Natural killer cell (primary cell): ENCODE data around the gene TTC28. TPM values are rescaled to one million over a fixed set of nuclear protein-coding genes. Genes with fewer than 3 reads are reported as not detected.

Experiments
- ATAC-seq, 3 donors: fragments of 150-1000 bp in 2 of 3; fragments of 200-7000 bp in 1 of 3; cut with Tn5 transposase; 1 replicate in 1 of 3; 2 replicates in 2 of 3; pipeline ENCODE4 v1.10.0; 2021; ENCODE audit warnings: mild to moderate bottlenecking in 2 of 3, moderate library complexity in 2 of 3
- DNase-seq, 2 donors: peaks; one replicate each; pipeline versions ENCODE4 v3.0.0 to v3.0.0-alpha.2; 2013 to 2021; ENCODE audit warnings: mixed read lengths in 1 of 2
- H3K27ac ChIP-seq: one replicate; pipeline ENCODE4 v1.5.1; 2013; ENCODE audit warnings: mild to moderate bottlenecking, low read length
- H3K27me3 ChIP-seq: one replicate; pipeline ENCODE4 v1.6.1; 2013; ENCODE audit warnings: low read length; ENCODE audit not compliant: control insufficient read depth, insufficient read depth
- H3K36me3 ChIP-seq: one replicate; pipeline ENCODE4 v1.6.1; 2013; ENCODE audit warnings: low read length; ENCODE audit not compliant: control insufficient read depth, insufficient read depth
- H3K4me1 ChIP-seq: one replicate; pipeline ENCODE4 v1.6.1; 2013; ENCODE audit warnings: low read length; ENCODE audit not compliant: control insufficient read depth, insufficient read depth
- H3K4me3 ChIP-seq: one replicate; pipeline ENCODE4 v1.5.1; 2013; ENCODE audit warnings: low read length
- H3K9me3 ChIP-seq: one replicate; pipeline ENCODE4 v1.6.1; 2013; ENCODE audit warnings: low read length; ENCODE audit not compliant: control insufficient read depth, insufficient read depth
- H3K27ac Mint-ChIP-seq, 2 donors: one replicate each; pipeline ENCODE4 v1.8.0; 2022; ENCODE audit warnings: mild to moderate bottlenecking in 2 of 2, mixed read lengths in 2 of 2, moderate library complexity in 1 of 2
- H3K27me3 Mint-ChIP-seq, 2 donors: one replicate each; pipeline ENCODE4 v1.8.0; 2022; ENCODE audit warnings: low read depth in 2 of 2, mixed read lengths in 2 of 2
- H3K36me3 Mint-ChIP-seq: one replicate; pipeline ENCODE4 v1.8.0; 2022; ENCODE audit warnings: mixed read lengths
- H3K4me1 Mint-ChIP-seq, 2 donors: one replicate each; pipeline ENCODE4 v1.8.0; 2022; ENCODE audit warnings: mixed read lengths in 2 of 2
- H3K4me3 Mint-ChIP-seq: one replicate; pipeline ENCODE4 v1.8.0; 2022; ENCODE audit warnings: mild to moderate bottlenecking, moderate library complexity, mixed read lengths
- H3K9me3 Mint-ChIP-seq, 2 donors: one replicate each; pipeline ENCODE4 v1.8.0; 2022; ENCODE audit warnings: mixed read lengths in 2 of 2
- WGBS: methylation state at CpG from one replicate; pipeline ENCODE4 v1.1.7; 2013; ENCODE audit warnings: missing lambda C conversion rate; ENCODE audit not compliant: insufficient coverage; 5-methylcytosine and 5-hydroxymethylcytosine counted together
- intact Hi-C: fragments of 100-400 bp; cut with micrococcal nuclease; formaldehyde crosslinking; loops from one replicate; pipeline ENCODE4 v1.14.2; 2022
- total RNA-seq, 4 donors: library from RNA; stranded (reverse); fragments of 120-200 nt in 1 of 4; gene quantifications; one replicate each; pipeline versions ENCODE4 v1.2.3 to v1.2.4, GENCODE V29; 2013 to 2022
- TF ChIP-seq, protein P1 (sequence below): fragments of 200-600 bp; IDR thresholded peaks from one replicate; pipeline ENCODE4 v1.8.0; 2022; ENCODE audit warnings: antibody characterized with exemption

Gene TTC28
- total RNA-seq, 3 donors from 2014 or later (not counting 1 experiment from before 2014, with no cell fraction given): 4.1 to 10.0 (median 8.6) TPM

DNA sequence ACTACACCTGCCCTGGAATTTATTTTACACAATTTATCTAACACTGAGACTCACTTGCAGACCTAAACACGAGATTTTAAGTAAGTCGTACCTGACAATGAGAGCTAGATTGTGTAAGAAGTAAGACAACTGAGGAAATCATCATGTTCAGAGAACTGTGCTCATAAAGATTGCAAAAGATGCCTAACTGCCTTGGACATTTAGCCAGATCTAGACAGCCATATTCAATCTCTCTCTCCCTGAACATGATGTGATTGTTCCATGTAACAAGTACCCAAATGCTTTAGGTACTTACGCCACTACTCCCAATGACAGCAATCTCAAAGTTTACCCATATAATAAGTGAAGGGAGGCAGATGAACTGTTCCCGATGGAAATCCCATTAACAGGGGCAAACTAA lies 550.8 kb downstream of the TTC28 start:
- Mint-ChIP-seq H3K4me3 (no peak overlapping the region), H3K9me3 (no peaks in the 10 kb centered on the region), H3K36me3 (no peaks in the 10 kb centered on the region), H3K4me1 (no peaks in the 10 kb centered on the region), H3K27ac (no peak overlapping the region), H3K27me3 (peaks cover 3 to 25% of the 10 kb centered on the region in 2 donors)
- no peak for DNase-seq
- H3K36me3 ChIP-seq: no peaks in the 10 kb centered on the region
- no peaks in the 10 kb centered on the region for H3K27me3 ChIP-seq
- H3K9me3 ChIP-seq: no peaks in the 10 kb centered on the region
- TF ChIP-seq, protein P1, sequence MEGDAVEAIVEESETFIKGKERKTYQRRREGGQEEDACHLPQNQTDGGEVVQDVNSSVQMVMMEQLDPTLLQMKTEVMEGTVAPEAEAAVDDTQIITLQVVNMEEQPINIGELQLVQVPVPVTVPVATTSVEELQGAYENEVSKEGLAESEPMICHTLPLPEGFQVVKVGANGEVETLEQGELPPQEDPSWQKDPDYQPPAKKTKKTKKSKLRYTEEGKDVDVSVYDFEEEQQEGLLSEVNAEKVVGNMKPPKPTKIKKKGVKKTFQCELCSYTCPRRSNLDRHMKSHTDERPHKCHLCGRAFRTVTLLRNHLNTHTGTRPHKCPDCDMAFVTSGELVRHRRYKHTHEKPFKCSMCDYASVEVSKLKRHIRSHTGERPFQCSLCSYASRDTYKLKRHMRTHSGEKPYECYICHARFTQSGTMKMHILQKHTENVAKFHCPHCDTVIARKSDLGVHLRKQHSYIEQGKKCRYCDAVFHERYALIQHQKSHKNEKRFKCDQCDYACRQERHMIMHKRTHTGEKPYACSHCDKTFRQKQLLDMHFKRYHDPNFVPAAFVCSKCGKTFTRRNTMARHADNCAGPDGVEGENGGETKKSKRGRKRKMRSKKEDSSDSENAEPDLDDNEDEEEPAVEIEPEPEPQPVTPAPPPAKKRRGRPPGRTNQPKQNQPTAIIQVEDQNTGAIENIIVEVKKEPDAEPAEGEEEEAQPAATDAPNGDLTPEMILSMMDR: no peak
- 81% methylated on average over 3 of the region's 4 CpGs for WGBS
- intact Hi-C loops: no loop called here
- no peaks in the 10 kb centered on the region for H3K4me1 ChIP-seq
- H3K4me3 ChIP-seq: no peak overlapping the region
- no peak overlapping the region for H3K27ac ChIP-seq
- ATAC-seq: no peak

DNA sequence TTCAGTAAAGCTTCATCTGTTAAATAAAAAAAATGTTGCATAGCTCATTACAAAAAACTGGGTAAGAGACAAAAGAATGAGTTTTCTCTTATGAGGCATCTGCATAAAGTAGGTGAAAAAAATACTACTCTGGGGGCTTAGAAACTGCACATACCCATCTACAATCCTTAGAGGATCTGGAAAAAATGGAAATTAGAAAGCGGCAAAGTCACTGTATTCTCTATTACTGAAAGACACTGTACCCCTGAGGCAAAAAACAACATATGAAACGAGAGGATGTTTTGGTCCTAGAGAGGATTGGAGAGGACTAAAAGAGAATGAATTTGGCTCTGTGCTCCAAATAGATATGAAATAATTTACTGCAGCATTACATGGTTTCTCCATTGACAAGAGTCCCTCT lies 553.8 kb downstream of the TTC28 start:
- TF ChIP-seq, protein P1: no peak
- Mint-ChIP-seq H3K27me3 (peaks cover 5 to 26% of the 10 kb centered on the region in 2 donors), H3K4me1 (no peaks in the 10 kb centered on the region), H3K27ac (no peak overlapping the region), H3K4me3 (no peak overlapping the region), H3K9me3 (no peaks in the 10 kb centered on the region), H3K36me3 (no peaks in the 10 kb centered on the region)
- DNase-seq (no peak), ATAC-seq (no peak)
- H3K4me3 ChIP-seq: no peak overlapping the region
- no peaks in the 10 kb centered on the region for H3K27me3 ChIP-seq
- H3K4me1 ChIP-seq: no peaks in the 10 kb centered on the region
- H3K36me3 ChIP-seq: no peaks in the 10 kb centered on the region
- no peak overlapping the region for H3K27ac ChIP-seq
- intact Hi-C loops: no loop called here
- WGBS: 67% methylated on average over 1 of the region's 2 CpGs
- no peaks in the 10 kb centered on the region for H3K9me3 ChIP-seq

DNA sequence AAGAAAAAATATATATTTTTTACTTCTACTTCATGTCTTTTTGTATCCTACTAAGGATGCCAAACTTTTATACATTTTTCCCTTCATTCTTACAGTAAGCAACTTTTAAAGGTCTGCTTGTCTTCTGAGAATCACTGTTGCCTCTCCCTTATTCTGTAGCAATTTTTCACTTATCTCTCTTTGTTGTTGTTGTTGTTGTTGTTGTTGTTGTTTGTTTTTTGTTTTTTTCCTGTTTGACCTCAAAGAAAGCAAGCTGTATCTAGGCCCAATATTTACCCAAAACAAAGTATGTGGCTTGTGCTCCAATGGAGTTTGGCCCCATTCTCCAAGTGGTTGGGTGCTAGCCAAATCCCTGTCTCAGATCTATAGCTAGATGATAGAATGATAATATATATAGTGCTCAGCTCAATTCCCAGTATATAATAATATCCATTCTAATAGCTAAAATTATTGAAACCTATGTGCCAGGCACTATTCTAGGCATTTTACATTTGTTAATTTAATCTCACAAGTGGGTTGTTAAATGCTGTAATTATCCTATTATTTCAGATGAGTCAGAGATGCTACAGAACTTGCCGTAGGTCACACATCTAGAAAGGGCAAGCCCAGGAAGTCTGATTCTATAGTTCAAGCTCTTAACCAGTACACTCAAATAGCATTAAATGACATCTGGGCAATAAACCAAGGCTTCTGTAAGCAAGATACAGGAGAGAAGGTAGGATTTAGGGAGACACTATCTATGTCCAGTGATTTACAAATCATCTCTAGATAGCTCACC lies 555.5 kb downstream of the TTC28 start:
- H3K4me1 Mint-ChIP-seq: no peaks in the 10 kb centered on the region
- H3K27me3 ChIP-seq: no peaks in the 10 kb centered on the region
- no peak overlapping the region for H3K27ac ChIP-seq
- H3K9me3 ChIP-seq: no peaks in the 10 kb centered on the region
- TF ChIP-seq, protein P1: no peak
- H3K4me1 ChIP-seq: no peaks in the 10 kb centered on the region
- no peak overlapping the region for H3K4me3 ChIP-seq
- H3K9me3 Mint-ChIP-seq: no peaks in the 10 kb centered on the region
- DNase-seq (no peak), ATAC-seq (no peak)
- peaks cover 5 to 11% of the 10 kb centered on the region in 2 donors for H3K27me3 Mint-ChIP-seq
- H3K36me3 Mint-ChIP-seq: no peaks in the 10 kb centered on the region
- H3K36me3 ChIP-seq: no peaks in the 10 kb centered on the region
- no peak overlapping the region for H3K27ac Mint-ChIP-seq
- intact Hi-C loops: no loop called here
- 100% methylated on average over 1 of the region's 1 CpG for WGBS
- no peak overlapping the region for H3K4me3 Mint-ChIP-seq
